Nephron progenitor cell (in vitro differentiated cells): ENCODE data around the gene PARVA.

ENCODE experiments used
- DNase-seq: peaks from one replicate; pipeline ENCODE4 v3.0.0; 2021
- H3K27ac Mint-ChIP-seq: 2 replicates; pipeline ENCODE4 v1.8.0; 2021; ENCODE audit warnings: mild to moderate bottlenecking, moderate library complexity, mixed read lengths
- H3K27me3 Mint-ChIP-seq: 2 replicates; pipeline ENCODE4 v1.8.0; 2021; ENCODE audit warnings: mild to moderate bottlenecking, low read depth, mixed read lengths; ENCODE audit not compliant: poor library complexity
- H3K36me3 Mint-ChIP-seq: 2 replicates; pipeline ENCODE4 v1.8.0; 2021; ENCODE audit warnings: low read depth, mixed read lengths
- H3K4me1 Mint-ChIP-seq: 2 replicates; pipeline ENCODE4 v1.8.0; 2021; ENCODE audit warnings: mixed read lengths
- H3K4me3 Mint-ChIP-seq: 2 replicates; pipeline ENCODE4 v1.8.0; 2021; ENCODE audit warnings: mild to moderate bottlenecking, moderate library complexity, mixed read lengths
- H3K9me3 Mint-ChIP-seq: 2 replicates; pipeline ENCODE4 v1.8.0; 2021; ENCODE audit warnings: mild to moderate bottlenecking, moderate library complexity, mixed read lengths
- CTCF ChIP-seq: fragments of 200-600 bp; sonication (generic); IDR thresholded peaks from 2 replicates; pipeline ENCODE4 v1.5.0; 2021; ENCODE audit warnings: antibody characterized with exemption

The PARVA gene

GRCh38 chr11:12526789-12527188, 149.4 kb downstream of the PARVA start:
- Mint-ChIP-seq H3K4me3 (no peak overlapping the region), H3K36me3 (peaks cover 13% of the 10 kb centered on the region), H3K9me3 (no peaks in the 10 kb centered on the region), H3K4me1 (peaks cover 11% of the 10 kb centered on the region), H3K27me3 (peaks cover 5% of the 10 kb centered on the region), H3K27ac (no peak overlapping the region)
- DNase-seq = no peak
- no peak for TF ChIP-seq CTCF

GRCh38 chr11:12528487-12528886, 151.1 kb downstream of the PARVA start:
- H3K27ac Mint-ChIP-seq = no peak overlapping the region
- H3K4me3 Mint-ChIP-seq = no peak overlapping the region
- DNase-seq = no peak
- H3K4me1 Mint-ChIP-seq = peaks cover 11% of the 10 kb centered on the region
- peaks cover 21% of the 10 kb centered on the region for H3K36me3 Mint-ChIP-seq
- peaks cover 5% of the 10 kb centered on the region for H3K27me3 Mint-ChIP-seq
- no peak for TF ChIP-seq CTCF
- H3K9me3 Mint-ChIP-seq = no peaks in the 10 kb centered on the region

- Mint-ChIP-seq H3K27ac (no peak overlapping the region), H3K4me1 (peaks cover 11% of the 10 kb centered on the region), H3K9me3 (no peaks in the 10 kb centered on the region), H3K27me3 (peaks cover 5% of the 10 kb centered on the region), H3K4me3 (no peak overlapping the region), H3K36me3 (peaks cover 22% of the 10 kb centered on the region)
- TF ChIP-seq CTCF = no peak
- DNase-seq = no peak
These were observed 151.7 kb downstream of the PARVA start for GRCh38 chr11:12529041-12529440.

GRCh38 chr11:12529793-12530192, 152.4 kb downstream of the PARVA start:
- Mint-ChIP-seq H3K27me3 (peaks cover 5% of the 10 kb centered on the region), H3K4me1 (peaks cover 9% of the 10 kb centered on the region)

GRCh38 chr11:12531020-12531419, 153.6 kb downstream of the PARVA start:
- peaks cover 9% of the 10 kb centered on the region for H3K27me3 Mint-ChIP-seq
- H3K4me1 Mint-ChIP-seq = peaks cover 6% of the 10 kb centered on the region
- no peak for TF ChIP-seq CTCF
- H3K36me3 Mint-ChIP-seq = peaks cover 22% of the 10 kb centered on the region
- no peak for DNase-seq
- H3K9me3 Mint-ChIP-seq = no peaks in the 10 kb centered on the region
- H3K4me3 Mint-ChIP-seq = no peak overlapping the region
- no peak overlapping the region for H3K27ac Mint-ChIP-seq

More at GRCh38 chr11:12529793-12530192, 152.4 kb downstream of the PARVA start:
- no peak for DNase-seq
- TF ChIP-seq CTCF = no peak
- H3K4me3 Mint-ChIP-seq = no peak overlapping the region
- H3K36me3 Mint-ChIP-seq = peaks cover 22% of the 10 kb centered on the region
- H3K27ac Mint-ChIP-seq = no peak overlapping the region
- H3K9me3 Mint-ChIP-seq = no peaks in the 10 kb centered on the region

- no peak for TF ChIP-seq CTCF
- DNase-seq = no peak
- H3K9me3 Mint-ChIP-seq = no peaks in the 10 kb centered on the region
- peaks cover under 1% of the 10 kb centered on the region for H3K4me1 Mint-ChIP-seq
- H3K27me3 Mint-ChIP-seq = peaks cover 9% of the 10 kb centered on the region
- H3K27ac Mint-ChIP-seq = no peak overlapping the region
- H3K4me3 Mint-ChIP-seq = no peak overlapping the region
- H3K36me3 Mint-ChIP-seq = peaks cover 22% of the 10 kb centered on the region
These were observed 154.3 kb downstream of the PARVA start for GRCh38 chr11:12531681-12532080.
